Ishikawa (cell line): Measurements from ENCODE around the gene PPFIBP2.

Source experiments
- CEBPB ChIP-seq: IDR thresholded peaks from 2 replicates; pipeline ENCODE4 v1.6.1; 2012
- CREB1 ChIP-seq: IDR thresholded peaks from 2 replicates; pipeline ENCODE4 v1.6.1; 2012; ENCODE audit warnings: low read depth
- EGR1 ChIP-seq: IDR thresholded peaks from 2 replicates; pipeline ENCODE4 v1.6.1; 2012
- EP300 ChIP-seq: IDR thresholded peaks from 2 replicates; pipeline ENCODE4 v1.6.1; 2012; ENCODE audit warnings: borderline replicate concordance
- FOXM1 ChIP-seq: IDR thresholded peaks from 2 replicates; pipeline ENCODE4 v1.6.1; 2012; ENCODE audit warnings: low read depth, borderline replicate concordance
- NFIC ChIP-seq: IDR thresholded peaks from 2 replicates; pipeline ENCODE4 v1.6.1; 2012
- RAD21 ChIP-seq: IDR thresholded peaks from 2 replicates; pipeline ENCODE4 v1.6.1; 2012; ENCODE audit warnings: low read depth
- REST ChIP-seq: IDR thresholded peaks from 2 replicates; pipeline ENCODE4 v1.6.1; 2012; ENCODE audit warnings: low read depth, mild to moderate bottlenecking
- TAF1 ChIP-seq: IDR thresholded peaks from 2 replicates; pipeline ENCODE4 v1.6.1; 2012; ENCODE audit warnings: low read depth, mild to moderate bottlenecking
- TCF12 ChIP-seq: IDR thresholded peaks from 2 replicates; pipeline ENCODE4 v1.6.1; 2012; ENCODE audit warnings: low read depth
- TEAD4 ChIP-seq: IDR thresholded peaks from 2 replicates; pipeline ENCODE4 v1.6.1; 2012
- USF1 ChIP-seq: IDR thresholded peaks from 2 replicates; pipeline ENCODE4 v1.6.1; 2012
- YY1 ChIP-seq: IDR thresholded peaks from 2 replicates; pipeline ENCODE4 v1.6.1; 2012; ENCODE audit warnings: low read depth
- ZBTB7A ChIP-seq: IDR thresholded peaks from 2 replicates; pipeline ENCODE4 v1.6.1; 2012; ENCODE audit warnings: low read depth
- TF ChIP-seq, protein P1 (sequence below): IDR thresholded peaks from 2 replicates; pipeline ENCODE4 v1.6.1; 2012

The PPFIBP2 gene

DNA sequence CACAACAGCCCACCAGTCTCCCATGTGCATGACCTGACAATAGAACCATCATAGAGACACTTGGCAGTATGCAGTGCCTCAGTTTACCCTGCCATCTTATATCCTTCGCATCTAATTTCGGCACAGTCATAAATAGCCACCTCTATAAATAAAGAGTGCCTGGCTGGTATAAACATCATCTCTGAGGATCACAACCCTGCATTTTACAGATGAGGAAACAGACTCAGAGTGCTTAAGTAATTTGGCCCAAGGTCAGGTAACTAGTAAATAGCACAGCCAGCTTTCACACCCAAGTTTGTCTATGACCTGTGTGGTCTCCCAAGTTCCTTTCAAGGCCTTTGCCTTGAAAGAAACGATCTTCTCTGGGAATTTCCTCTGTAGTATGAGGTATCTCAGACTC lies 114.9 kb downstream of the PPFIBP2 start:
- TF ChIP-seq USF1 (no peak), EGR1 (no peak), TCF12 (no peak)

DNA sequence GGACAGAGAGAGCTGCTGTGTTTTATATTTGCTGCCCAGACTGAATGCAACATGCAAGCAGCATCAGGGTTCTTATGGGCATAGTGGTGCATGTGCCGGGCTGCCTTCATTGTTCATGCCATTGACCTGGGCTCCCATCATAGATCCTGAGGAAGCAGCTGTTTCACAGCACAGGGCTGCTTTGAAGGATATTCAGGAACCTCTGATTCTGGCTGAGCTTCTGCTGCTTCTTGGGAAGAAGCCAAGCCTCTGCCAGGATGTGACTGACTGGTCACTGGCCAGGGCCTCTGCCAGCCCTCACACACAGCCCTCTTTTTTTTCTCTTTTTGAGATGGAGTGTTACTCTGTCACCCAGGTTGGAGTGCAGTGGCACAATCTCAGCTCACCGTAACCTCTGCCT lies 116.2 kb downstream of the PPFIBP2 start:
- no peak for TF ChIP-seq CEBPB
- TF ChIP-seq YY1 = no peak
- TF ChIP-seq TCF12 = no peak
- TF ChIP-seq TAF1 = no peak
- no peak for TF ChIP-seq USF1
- no peak for TF ChIP-seq NFIC
- TF ChIP-seq, protein P1, sequence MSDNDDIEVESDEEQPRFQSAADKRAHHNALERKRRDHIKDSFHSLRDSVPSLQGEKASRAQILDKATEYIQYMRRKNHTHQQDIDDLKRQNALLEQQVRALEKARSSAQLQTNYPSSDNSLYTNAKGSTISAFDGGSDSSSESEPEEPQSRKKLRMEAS = no peak
- no peak for TF ChIP-seq REST
- no peak for TF ChIP-seq TEAD4
- TF ChIP-seq RAD21 = no peak
- TF ChIP-seq EGR1 = no peak
- no peak for TF ChIP-seq ZBTB7A
- TF ChIP-seq EP300 = no peak
- TF ChIP-seq FOXM1 = no peak
- no peak for TF ChIP-seq CREB1

DNA sequence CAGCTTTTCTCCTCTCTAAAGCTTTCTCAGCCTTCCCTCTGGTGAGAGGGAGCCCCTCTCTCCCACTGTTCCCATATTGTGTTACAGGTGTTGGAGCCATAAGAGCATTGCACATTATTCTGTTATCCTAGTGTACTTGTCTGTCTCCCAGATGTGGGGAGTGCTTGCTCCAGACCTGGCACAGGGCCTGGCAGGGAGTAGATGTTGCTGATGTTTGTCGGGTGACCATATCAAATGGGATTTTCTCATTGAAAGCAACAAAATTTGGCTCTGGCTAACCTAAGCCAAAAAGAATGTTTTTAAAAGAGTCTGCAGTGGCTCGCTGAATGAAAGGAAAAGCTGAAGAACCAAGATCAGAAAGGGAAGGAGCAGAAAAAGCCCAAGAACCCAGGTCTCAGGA lies 118.4 kb downstream of the PPFIBP2 start:
- TF ChIP-seq EGR1 = no peak
- TF ChIP-seq CREB1 = no peak
- TF ChIP-seq ZBTB7A = no peak
- TF ChIP-seq USF1 = no peak
- TF ChIP-seq TCF12 = no peak
- TF ChIP-seq CEBPB = no peak
- no peak for TF ChIP-seq RAD21
- no peak for TF ChIP-seq YY1
- TF ChIP-seq REST = no peak
- TF ChIP-seq EP300 = no peak
- no peak for TF ChIP-seq FOXM1
- TF ChIP-seq NFIC = no peak
- TF ChIP-seq, protein P1 = no peak

- TF ChIP-seq EP300 (no peak), FOXM1 (no peak), ZBTB7A (no peak), CEBPB (no peak), YY1 (no peak), NFIC (no peak), USF1 (no peak), EGR1 (no peak), REST (no peak), TEAD4 (no peak), CREB1 (no peak), TCF12 (no peak)
- TF ChIP-seq, protein P1 = no peak
Observed at GRCh38 chr11:7635137-7635536, 121.3 kb downstream of the PPFIBP2 start.
